NCI-H2081 (cell line): ENCODE measurements around the gene FOXL2.
"Not testable (repeated sequence)": the region's sequence is repeated elsewhere in the genome, so short reads cannot be mapped to it uniquely, and the experiment has no call there.

Source experiments
- DNase-seq, 2 experiments: peaks; one replicate each; lab custom pipeline; 2025; lab: John Stamatoyannopoulos, UW

The FOXL2 gene

DNA sequence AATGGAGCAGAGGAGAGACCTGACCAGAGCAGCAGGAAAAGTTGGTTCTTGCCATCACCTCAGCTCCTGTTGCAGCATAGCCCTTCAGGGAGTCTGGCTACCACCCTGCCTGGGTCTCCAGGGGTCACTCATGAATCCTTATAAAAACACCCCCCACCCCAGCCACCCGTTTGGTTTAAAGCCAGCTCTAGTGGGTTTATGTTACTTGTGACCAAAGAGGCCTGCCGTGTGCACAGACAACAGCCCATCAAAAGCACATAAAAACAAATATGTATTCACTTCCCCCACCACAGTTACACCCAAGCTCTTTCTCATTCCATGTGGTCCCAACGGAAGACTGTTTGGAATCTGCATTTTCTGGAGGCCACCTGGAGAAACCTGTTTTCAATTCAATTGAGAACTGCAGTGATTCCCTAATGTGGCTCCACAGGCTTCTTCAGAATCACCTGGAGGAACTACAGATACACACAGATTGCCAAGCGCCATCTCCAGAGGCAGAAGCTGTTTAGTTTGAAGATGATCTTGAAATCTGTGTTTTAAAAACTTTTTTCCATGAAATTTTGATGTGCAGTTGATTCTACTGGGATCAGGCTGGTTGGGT, 13.8 kb downstream of the FOXL2 start:
- DNase-seq: no peak

DNA sequence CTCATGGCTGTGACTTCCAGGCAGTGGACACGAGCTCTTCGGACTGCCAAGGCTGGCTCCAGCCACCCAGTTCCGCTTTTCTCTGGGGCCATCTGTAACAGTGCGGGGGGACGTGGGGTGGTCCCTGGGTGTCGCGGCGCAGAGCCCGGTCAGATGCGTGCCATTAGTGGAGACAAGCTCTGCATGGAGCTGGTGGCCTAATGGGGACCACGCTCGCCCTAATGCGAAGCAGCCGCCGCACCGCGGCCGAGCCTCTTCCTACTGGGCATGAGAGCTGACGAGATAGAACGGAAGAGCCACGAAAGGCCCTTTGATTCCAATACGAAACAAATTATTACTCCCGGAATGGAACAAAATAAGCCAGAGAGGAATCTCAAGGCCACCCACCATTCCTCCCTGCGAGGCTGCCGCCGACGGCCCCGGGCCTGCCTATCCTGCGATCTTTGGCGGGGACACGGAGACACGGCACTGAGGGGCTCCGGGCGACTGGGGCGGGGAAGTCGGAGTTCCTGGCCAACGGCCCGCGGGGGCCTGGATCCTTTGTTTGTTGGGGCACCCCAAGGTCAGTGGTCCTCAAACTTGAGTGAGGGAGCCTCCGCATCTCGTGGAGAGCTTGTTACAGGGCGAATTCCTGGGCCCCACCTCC, 18.1 kb downstream of the FOXL2 start:
- no peak for DNase-seq

DNA sequence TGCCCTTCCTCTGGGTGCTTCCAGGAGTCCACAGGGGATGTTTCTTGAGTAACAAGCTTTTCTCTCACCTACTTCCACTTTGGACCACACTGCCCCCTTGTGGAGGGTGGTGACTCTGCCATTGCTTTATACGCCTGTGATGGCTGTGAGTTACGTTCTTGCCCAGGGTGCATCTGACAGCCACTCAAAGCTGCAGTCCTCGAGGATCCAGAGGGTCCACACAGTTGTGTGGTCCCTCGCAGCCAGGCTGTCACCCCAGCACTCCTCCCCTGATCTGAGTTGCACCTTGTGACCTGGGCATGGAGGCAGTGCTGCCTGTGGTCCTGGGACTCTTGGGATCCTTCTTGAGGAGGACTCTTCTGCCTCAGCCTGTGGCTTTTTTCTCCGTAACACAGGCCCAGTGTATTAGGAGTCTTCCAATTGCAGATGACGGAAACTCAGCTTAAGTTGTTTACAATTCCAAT, 23.4 kb downstream of the FOXL2 start:
- peak; percentile 86 to 89 for DNase-seq

DNA sequence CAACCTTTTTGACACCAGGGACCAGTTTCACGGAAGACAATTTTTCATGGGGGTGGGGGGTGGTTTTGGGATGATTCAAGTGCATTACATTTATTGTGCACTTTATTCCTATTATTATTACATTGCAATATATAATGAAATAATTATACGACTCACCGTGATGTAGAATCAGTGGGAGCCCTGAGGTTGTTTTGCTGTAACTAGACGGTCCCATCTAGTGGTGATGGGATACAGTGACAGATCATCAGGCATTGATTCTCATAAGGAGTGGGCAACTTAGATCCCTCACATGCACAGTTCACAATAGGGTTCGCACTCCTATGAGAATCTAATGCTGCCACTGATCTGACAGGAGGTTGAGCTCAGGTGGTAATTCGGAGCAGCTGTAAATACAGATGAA, 24.5 kb downstream of the FOXL2 start:
- not testable (repeated sequence) for DNase-seq

DNA sequence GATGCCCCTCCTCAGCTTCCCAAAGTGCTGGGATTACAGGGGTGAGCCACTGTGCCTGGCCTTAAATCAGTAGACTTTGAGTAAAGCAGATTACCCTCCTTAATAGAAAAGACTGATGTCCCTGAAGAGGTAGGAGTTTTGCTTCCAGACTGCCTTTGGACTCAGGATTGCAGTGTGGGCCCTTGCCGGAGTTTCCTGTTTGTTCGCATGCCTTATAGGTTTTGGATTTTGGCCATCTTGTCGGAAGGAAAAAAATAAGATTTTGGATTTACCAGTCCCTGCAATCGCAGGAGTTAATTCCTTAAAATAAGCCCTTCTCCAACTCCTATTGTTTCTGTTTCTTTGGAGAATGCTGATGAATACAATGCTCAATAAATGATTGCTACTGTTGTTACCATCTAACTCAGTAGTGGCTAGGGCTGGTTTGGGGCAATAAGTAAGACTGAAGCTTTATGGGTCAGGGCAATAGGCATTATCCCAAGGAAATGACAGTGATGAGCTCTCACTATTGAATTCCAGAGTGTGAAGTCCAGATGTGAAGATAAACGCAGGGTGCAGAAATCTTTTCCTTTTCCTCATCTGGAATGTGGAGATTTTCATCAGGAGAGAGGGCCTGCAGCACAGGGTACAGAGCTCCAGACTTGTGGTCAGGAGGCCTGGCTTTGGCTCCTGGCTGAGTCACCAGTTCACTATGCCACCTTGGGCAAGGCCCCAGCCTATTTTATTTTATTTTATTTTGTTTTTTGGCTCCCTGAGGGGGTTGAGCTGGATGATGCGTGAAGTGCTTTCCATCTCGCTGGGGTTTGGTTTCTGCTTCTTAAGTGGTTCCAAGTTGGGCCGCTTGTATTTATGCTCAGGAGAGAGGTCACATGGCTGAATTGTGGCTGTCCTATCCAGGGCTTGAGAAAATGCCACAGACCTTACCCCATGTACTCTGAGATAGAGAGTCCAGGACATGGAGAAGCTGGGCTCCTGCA, 25.3 kb downstream of the FOXL2 start:
- DNase-seq: no peak

DNA sequence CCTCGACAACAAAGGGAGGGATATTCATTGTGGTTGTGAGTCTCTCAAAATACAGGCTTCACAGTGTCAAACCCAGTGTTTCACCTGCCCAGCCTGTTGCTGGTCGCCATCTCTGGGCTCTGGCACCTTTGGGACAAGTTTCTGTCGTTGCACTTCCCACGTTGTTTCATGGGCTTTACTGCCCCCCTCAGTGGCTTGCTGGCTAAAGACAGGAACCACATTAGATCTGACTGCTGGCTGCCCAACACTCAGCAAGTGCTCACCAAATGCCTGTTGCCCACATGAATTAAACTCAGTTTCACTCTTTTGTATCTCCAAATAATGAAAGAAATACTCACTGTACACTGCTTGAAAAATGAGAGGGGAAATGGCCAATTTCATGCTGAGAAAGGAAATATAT, 27.6 kb downstream of the FOXL2 start:
- no peak for DNase-seq

DNA sequence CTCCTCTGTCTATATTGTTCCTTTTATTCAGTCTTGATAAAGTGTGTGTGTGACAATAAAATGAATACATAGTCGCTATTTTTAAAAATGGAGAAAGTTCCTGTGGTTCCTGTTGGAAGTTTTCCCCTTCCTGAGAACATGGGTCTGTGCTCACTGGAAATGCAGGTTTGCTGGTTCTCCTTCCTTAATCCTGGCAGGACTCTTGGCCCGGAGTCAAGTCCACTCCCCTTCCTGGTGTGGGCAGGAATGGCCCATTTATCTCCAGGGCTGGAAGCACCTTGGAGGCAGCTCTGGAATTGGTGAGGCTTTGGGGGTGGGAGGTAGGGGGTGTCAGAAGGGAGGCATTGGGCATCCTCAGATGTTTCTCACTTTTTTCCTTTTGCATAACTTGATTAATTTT, 30.1 kb downstream of the FOXL2 start:
- DNase-seq: no peak

DNA sequence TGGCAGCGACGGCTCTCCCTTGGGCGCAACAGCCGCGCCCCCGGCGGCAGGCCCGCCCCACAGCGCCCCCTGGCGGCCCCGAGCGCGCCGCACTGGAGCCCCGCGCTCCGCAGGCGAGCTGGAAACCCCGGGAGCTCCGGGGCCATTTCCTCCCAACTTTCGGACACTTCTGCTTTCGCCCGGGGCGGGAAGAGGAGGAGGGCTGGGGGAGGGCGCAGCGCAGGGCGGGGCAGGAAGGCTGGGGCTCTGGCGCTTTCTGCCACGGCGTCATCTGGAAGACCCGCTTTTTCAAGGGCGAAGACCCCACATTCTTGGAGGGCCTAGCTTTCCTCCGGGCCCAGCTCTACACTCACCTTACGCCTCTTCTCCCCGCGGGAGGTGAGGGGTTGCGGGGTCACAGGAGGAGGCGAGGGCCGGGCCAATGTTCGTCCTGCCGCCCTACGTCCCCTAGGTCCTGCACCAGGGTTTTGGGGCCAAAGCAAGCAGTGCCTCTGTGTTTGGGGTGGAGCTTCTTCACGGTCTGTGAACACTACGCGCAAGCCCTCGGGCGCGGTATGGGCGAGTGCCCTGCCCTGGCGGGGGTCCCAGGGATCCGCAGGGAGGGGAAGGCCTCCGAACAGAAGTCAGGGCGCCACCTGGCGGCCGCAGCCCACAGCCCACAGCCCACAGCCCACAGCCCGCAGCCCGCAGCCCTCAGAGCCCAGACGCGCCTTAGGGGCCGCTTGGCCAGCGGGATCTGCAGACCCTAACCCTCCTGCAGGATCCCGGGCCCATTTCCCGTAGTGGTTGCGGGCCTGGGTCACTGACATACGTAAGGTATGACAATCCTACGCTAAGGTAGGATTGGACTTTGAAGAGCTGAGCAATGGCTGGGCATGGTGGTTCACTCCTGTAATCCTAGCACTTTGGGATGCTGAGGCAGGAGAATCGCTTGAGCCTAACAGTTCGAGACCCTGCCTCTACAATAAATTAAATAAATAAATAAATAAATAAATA, 31.1 kb downstream of the FOXL2 start:
- peak; percentile 94 to 95 for DNase-seq

DNA sequence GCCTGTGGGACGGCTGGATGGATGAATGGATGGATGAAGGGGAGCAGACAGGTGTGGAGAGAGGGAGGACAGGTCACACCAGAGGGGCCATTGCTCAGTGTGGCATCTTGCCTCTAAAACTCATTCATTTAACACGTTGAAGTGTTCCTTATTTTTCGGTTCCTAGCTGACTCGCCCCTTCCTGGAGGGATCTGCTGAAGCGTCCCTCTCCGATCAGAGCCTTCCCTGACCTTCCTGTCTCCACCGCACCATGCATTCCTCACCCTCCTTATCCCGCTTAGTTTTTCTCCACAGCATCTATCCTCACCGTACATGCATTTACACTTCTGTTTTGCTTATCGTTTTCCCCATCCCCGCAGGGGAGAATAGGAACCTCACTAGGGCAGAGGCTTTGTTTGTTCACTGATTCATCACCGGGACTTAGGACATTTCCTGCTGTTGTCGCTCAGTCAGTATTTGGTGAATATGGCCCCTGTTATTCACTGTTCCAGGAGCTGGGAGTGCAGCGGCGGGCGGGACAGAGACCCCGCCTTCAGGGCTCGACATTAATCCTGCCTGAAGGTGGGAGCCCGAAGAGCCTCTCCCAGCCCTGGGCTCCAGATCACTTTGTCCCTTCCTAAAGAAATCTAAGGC, 32.0 kb downstream of the FOXL2 start:
- peak in 1 of 2 experiments; percentile 80 for DNase-seq

DNA sequence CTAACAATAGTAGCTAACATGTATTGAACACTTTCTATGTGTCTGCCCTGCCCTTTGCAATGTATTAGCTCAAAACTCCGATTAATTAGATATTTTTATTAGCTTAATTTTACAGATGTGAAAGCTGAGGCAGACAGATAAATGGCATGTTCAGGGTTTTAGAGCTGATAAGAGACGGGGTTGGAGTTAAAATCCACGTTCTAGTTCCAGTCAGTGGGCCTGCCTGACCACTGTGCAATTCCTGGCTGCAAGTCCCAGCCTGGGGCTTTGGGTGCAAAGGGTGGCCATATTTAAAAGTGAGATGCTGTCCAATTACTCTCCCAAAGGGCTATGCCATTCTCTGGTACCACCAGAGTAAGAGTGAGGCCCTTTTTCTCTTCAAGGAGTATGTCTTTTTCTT, 33.2 kb downstream of the FOXL2 start:
- DNase-seq: no peak

DNA sequence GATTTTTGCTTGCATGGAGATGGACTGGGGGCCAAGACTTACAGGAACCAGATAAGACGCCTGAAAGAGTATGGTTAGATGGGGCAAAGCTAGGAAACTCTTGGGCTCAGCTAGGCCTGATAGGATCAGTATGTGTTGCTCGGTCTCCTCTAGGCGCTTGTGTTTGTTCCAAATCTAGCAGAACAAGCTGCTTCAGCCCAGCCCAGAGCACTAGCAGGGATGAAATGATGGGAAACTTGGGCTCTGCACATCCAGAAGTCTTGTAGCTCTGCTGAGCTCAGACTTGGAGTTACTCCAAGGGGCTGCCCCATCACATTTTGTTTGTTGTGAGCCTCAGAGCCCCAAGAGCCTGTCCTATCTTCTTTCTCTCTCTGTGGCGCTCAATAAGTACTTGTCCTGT, 34.7 kb downstream of the FOXL2 start:
- no peak for DNase-seq

DNA sequence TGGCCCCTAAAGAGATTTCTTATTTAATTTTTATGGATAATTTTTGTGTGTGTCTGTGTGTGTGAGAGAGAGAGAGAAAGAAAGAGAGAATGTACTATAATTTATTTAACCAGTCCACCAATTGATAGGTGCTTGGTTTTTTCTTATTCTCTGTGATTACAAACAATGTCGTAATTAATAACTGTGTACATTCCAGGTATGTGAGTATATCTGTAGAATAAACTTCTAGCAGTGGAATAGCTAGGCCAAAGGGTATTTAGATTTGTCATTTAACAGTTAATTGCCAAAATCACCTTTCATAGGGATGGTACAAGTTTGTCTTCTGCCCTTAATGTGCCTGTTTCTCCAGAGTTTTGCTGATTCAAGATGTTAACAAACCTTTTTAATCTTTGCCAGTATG, 35.3 kb downstream of the FOXL2 start:
- DNase-seq: no peak

DNA sequence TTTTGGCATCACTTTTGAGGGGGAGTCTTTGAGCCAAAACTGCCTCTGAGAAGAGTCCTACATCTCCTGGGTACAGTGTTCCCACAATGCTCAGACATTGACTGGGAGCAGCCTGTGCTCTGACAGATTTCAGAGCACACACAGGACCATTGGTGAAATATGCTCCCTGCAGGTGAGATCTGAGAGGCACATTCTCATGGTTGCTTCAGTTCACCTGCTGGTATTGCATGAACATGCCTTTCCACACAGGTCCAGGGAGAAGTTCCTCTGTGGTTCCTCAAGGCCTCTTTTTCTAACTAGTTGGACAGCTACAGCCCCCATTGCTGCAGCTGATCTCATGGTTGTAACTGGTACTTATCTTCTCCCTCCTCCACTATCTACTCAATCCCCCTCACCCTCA, 37.0 kb downstream of the FOXL2 start:
- no peak for DNase-seq

DNA sequence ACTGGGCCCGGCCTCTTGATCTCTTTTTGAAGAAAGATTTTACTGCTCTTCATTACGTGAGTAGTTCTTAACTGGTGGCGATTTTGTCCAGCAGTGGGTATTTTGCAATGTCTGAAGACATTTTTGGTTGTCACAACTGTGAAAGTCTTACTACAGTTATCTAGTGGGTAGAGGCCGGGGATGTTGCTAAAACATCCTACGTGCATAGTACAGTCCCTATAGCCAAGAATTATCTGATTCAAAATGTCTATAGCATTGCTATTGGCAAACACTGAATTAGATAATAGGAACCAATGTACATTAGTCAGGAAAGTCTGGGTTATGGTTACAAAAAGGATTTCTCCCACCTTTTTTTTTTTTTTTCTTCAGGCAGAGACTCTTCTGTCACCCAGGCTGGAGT, 38.1 kb downstream of the FOXL2 start:
- DNase-seq: no peak

DNA sequence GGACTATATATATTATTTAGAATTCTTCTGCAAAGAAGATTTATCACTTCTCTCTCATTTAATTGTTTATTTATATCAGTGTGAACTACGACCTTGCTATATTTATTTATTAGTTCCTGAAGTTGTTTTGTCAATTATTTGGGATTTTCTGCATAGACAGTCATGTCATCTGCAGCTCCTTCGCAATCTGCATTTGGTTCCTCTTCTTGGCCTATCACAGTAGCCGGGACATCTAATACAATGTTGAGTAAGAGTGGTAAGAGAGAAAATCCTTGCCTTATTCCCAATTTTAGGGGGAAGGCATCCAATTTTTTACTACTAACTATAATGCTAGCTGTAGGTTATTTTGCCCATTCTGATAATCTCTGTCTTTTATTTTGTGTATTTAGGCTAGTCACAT, 39.4 kb downstream of the FOXL2 start:
- DNase-seq: no peak

DNA sequence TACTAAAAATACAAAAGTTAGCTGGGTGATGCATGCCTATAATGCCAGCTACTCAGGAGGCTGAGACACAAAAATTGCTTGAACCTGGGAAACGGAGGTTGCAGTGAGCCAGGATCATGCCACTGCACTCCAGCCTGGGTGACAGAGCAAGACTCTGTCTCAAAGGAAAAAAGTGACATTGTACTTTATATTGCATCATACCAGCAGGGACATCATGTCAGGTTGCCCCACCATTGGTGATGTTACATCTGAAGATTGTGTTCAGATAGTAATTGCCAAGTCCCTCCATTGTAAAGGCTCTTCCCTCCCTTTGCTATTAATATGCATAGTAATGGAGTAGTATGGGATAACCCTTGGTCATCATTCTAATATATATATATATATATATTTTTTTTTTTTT, 44.8 kb downstream of the FOXL2 start:
- DNase-seq: no peak

DNA sequence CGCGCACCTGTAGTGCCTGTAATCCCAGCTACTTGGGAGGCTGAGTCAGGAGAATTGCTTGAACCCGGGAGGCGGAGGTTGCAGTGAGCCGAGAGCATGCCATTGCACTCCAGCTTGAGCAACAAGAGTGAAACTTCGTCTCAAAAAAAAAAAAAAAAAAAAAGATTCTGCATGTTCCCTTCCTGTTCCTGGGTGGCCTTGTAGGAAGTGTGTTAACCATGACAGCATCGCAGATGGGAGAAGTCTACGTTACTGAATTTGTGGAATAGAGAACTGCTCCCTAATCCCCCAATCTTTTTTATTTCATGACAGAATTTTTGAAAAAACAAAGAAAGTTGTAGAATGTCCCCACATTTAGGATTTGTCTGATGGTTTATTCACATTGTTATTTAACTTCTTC, 45.4 kb downstream of the FOXL2 start:
- DNase-seq: no peak

DNA sequence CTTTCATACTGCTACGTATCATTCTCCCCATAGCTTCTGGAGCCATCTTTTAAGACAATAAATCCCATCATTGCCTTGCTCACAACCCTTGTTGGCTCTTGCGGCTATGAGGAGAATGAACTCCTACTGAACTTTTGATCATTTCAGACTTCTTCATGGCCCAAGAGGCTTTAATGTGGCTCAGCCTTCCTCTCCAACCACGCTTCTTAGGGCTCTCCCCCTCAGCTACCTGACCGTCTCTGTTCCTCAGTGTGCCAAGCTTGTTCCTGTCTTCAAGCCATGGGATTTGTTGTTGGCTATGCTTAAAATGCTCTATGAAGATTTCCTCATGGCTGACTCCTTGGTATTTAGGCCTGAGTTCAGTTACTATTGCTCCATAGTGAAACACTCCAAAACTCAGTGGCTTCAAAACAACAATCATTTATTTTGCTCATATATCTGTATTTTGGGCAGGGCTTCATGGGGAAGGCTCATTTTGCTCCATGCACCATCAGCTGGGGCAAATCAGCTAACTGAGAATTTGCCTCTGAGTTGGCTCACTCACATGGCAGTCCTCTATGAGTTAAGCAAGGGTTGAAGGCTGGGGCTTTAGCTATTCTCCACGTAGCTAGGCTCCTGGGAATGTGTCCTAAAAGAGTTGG, 47.5 kb downstream of the FOXL2 start:
- no peak for DNase-seq

DNA sequence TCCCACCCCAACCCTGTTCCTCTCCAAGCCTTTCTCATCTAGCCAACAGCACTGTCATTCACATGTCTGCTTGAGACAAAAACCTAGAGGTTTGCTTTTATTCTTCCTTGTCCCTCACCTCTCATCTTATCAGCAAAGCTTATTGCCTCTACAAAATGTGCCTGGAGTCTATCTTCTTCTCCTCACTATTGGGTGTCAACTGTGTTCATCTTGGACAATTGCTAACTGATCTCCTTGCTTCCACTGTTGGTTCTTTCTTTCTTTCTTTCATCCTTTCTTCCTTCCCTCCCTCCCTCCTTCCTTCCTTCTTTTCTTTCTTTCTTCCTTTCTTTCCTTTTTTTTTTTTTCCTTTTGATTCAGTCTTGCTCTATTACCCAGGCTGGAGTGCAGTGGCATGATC, 48.2 kb downstream of the FOXL2 start:
- no peak for DNase-seq

DNA sequence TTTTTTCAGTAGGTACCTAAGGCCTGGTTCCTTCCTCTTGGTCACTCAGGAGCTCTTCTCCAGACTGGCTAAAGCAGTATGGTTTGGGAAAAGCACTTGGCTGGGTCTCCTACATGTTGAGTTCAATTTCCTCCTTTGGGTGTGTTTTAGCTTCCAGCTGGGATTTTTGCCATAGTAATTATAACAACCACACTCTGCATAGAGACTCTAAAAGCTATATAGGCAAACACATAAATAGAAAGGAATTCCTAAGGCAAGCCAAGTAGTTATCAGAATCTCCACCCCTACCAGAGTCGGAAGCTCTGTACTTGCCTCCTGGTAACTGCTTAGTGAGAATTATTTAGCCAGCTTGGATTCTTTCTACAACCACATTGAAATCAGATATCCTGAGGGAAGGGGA, 48.6 kb downstream of the FOXL2 start:
- DNase-seq: no peak
